ENCODE data around the gene AQP3. TPM values are rescaled to one million over a fixed set of nuclear protein-coding genes. Genes with fewer than 3 reads are reported as not detected.

Gene AQP3
- total and polyA plus RNA-seq, 2 of the 8 experiments (the other 6 are each of a cell fraction or from before 2014, with no cell fraction given): 2.6 to 7.6 TPM

- Histone ChIP-seq H2BK12ac (ENCODE audit: low read depth, low read length) (no peak overlapping the region), H3K23me2 (ENCODE audit: low read depth, low read length) (no peaks in the 10 kb centered on the region), H3K9ac (replicated peaks in 1 of 4; ENCODE audit: extremely low read depth in 1 of 4, low read depth in 3 of 4, low read length in 3 of 4) (no peak overlapping the region), H4K8ac (ENCODE audit: extremely low read depth, insufficient read depth, low read length) (no peak overlapping the region), H3K4me1 (replicated peaks in 1 of 4; ENCODE audit: control insufficient read depth in 3 of 4, insufficient read depth in 4 of 4, low read length in 3 of 4) (peaks cover 0 to 4% (median 3%) of the 10 kb centered on the region in 4 experiments; a peak in 2 of 7 replicates), H2AFZ (ENCODE audit: low read length) (no peak overlapping the region), H4K5ac (ENCODE audit: insufficient read length, low read depth, low read length) (no peak overlapping the region), H3K36me3 (ENCODE audit: control insufficient read depth in 2 of 4, insufficient read depth in 4 of 4, low read length in 3 of 4) (no peaks in the 10 kb centered on the region), H3K4me3 (ENCODE audit: extremely low read depth in 1 of 4, insufficient read depth in 2 of 4, low read depth in 3 of 4, low read length in 4 of 4) (no peak overlapping the region), H3K79me1 (ENCODE audit: low read depth, low read length) (no peaks in the 10 kb centered on the region), H4K91ac (replicated peaks; ENCODE audit: insufficient read length, low read length) (no peak overlapping the region), H3K56ac (replicated peaks; ENCODE audit: insufficient read length, low read depth, low read length) (no peak overlapping the region), H3K18ac (ENCODE audit: extremely low read depth, low read length) (no peak overlapping the region), H2BK15ac (ENCODE audit: low read length) (no peak overlapping the region), H2BK20ac (ENCODE audit: low read length) (no peak overlapping the region), H2BK120ac (replicated peaks; ENCODE audit: low read depth, low read length) (no peak overlapping the region), H3K27me3 (replicated peaks in 1 of 4; ENCODE audit: control insufficient read depth in 3 of 4, extremely low read depth in 1 of 4, insufficient read depth in 3 of 4, low read length in 3 of 4) (no peaks in the 10 kb centered on the region), H3K79me2 (ENCODE audit: control insufficient read depth in 1 of 2, insufficient read depth in 2 of 2, low read length in 2 of 2) (no peaks in the 10 kb centered on the region), H3K9me3 (ENCODE audit: insufficient read depth in 2 of 2, low read depth in 1 of 2, low read length in 1 of 2) (no peaks in the 10 kb centered on the region), H2BK5ac (ENCODE audit: low read depth, low read length) (no peak overlapping the region), H3K4ac (replicated peaks; ENCODE audit: insufficient read length, low read depth, low read length) (no peak overlapping the region), H3K14ac (ENCODE audit: insufficient read length) (no peak overlapping the region), H2AK5ac (ENCODE audit: low read depth, low read length) (no peak overlapping the region), H3K27ac (ENCODE audit: low read depth, low read length) (no peak overlapping the region), H3K4me2 (ENCODE audit: insufficient read depth in 1 of 2, low read depth in 2 of 2, low read length in 2 of 2) (no peak overlapping the region), H4K20me1 (replicated peaks in 1 of 2; ENCODE audit: control insufficient read depth in 1 of 2, insufficient read depth in 2 of 2, low read length in 2 of 2) (no peaks in the 10 kb centered on the region), H3K23ac (ENCODE audit: insufficient read length) (no peak overlapping the region)
- TF ChIP-seq SAP30 (IDR thresholded peaks at IDR 0.05; ENCODE audit: insufficient read depth, insufficient replicate concordance, low read length): no peak
- WGBS, 2 experiments (ENCODE audit: extremely low coverage in 1 of 2, insufficient coverage in 1 of 2, insufficient read length in 1 of 2, insufficient replicate concordance in 2 of 2, low coverage in 1 of 2, low lambda C conversion rate in 2 of 2, missing lambda C conversion rate in 1 of 2): 90% methylated on average over 3 of the region's 3 CpGs; no CpG with 5 or more reads in 1 of the 2 experiments
- FAIRE-seq (no peak), DNase-seq (ENCODE audit: low read depth in 1 of 2, low spot score in 2 of 2) (no peak)
- ChIA-PET CTCF (ENCODE audit: partially characterized antibody) (interaction anchor here (1.0 to 9.5 kb wide), 12 partner anchors 10 to 113 kb away, joined by 3 to 134 read pairs (median 15); partner anchors contain the start of genes AQP3, AQP7 and NOL6), POLR2A (ENCODE audit: partially characterized antibody) (no interaction called here)
These were observed 33.1 kb downstream of the AQP3 start for GRCh38 chr9:33414268-33414667.
